ENCODE results near the gene TCIRG1.

GRCh38 chr11:68007498-68008380, 31.1 kb upstream of the TCIRG1 start:
- no peak for TF ChIP-seq CTCF (IDR thresholded peaks at IDR 0.05; ENCODE audit: insufficient read depth, low read length)
- TF ChIP-seq REST (IDR thresholded peaks at IDR 0.05; ENCODE audit: insufficient replicate concordance, low read depth): no peak
- no peak for TF ChIP-seq SPI1 (IDR thresholded peaks at IDR 0.05; ENCODE audit: borderline replicate concordance, low read depth)

Data from HL-60 (cell line).